C4-2B (cell line): ENCODE results near the gene CEACAM19.

Experiments used
- CTCF ChIP-seq: fragments of 450-650 bp; conservative IDR thresholded peaks from 2 replicates; pipeline ENCODE4 v1.5.1; 2017; ENCODE audit warnings: mild to moderate bottlenecking
- ZFX ChIP-seq: fragments of 450-650 bp; IDR thresholded peaks from 2 replicates; pipeline ENCODE4 v1.6.1; 2017

DNA sequence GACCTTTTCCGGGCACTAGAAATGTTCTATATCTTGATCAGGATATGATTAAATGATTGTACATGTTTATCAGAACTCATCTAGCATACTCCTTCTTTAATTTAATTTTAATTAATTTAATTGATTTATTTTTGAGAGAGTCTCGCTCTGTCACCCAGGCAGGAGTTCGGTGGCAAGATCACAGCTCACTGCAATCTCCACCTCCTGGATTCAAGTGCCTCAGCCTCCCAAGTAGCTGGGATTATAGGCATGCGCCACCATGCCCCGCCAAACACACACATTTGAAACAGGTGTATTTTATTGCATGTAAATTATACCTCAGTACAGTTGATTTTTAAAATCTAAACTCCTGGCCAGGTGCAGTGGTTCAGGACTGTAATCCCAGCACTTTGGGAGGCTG lies 59.8 kb downstream of the CEACAM19 start:
- no peak for TF ChIP-seq CTCF
- TF ChIP-seq ZFX: no peak
